Chondrocyte (in vitro differentiated cells): ENCODE results near the gene APH1A. TPM values are rescaled to one million over a fixed set of nuclear protein-coding genes. Genes with fewer than 3 reads are reported as not detected.

Experiments used
- DNase-seq: peaks from one replicate; pipeline ENCODE4 v3.0.0; 2021; ENCODE audit warnings: mixed read lengths, low spot score
- H3K27ac Mint-ChIP-seq: one replicate; pipeline ENCODE4 v1.8.0; 2021; ENCODE audit warnings: mild to moderate bottlenecking, moderate library complexity, mixed read lengths; ENCODE audit not compliant: unreplicated experiment
- H3K27me3 Mint-ChIP-seq: 2 replicates; pipeline ENCODE4 v1.8.0; 2021; ENCODE audit warnings: low read depth, mixed read lengths
- H3K36me3 Mint-ChIP-seq: 2 replicates; pipeline ENCODE4 v1.8.0; 2021; ENCODE audit warnings: low read depth, mixed read lengths
- H3K4me1 Mint-ChIP-seq: 2 replicates; pipeline ENCODE4 v1.8.0; 2021; ENCODE audit warnings: low read depth, mild to moderate bottlenecking, mixed read lengths
- H3K4me3 Mint-ChIP-seq: one replicate; pipeline ENCODE4 v1.8.0; 2021; ENCODE audit warnings: mild to moderate bottlenecking, moderate library complexity, mixed read lengths; ENCODE audit not compliant: unreplicated experiment
- H3K9me3 Mint-ChIP-seq: 2 replicates; pipeline ENCODE4 v1.8.0; 2021; ENCODE audit warnings: low read depth, mixed read lengths
- CTCF ChIP-seq: fragments of 200-600 bp; sonication (generic); IDR thresholded peaks from 2 replicates; pipeline ENCODE4 v1.5.0; 2021; ENCODE audit warnings: antibody characterized with exemption, mild to moderate bottlenecking, moderate library complexity
- total RNA-seq: library from RNA; stranded (reverse); gene quantifications from 3 replicates; pipeline ENCODE4 v1.2.1, GENCODE V29; 2021

The APH1A gene
- total RNA-seq, 1 donor from 2014 or later = 89.7 TPM

GRCh38 chr1:150280138-150280707, 11.4 kb upstream of the APH1A start:
- no peaks in the 10 kb centered on the region for H3K9me3 Mint-ChIP-seq
- TF ChIP-seq CTCF = no peak
- H3K36me3 Mint-ChIP-seq = peaks cover 16% of the 10 kb centered on the region
- peak overlapping the region; percentile 46 for H3K27ac Mint-ChIP-seq
- no peaks in the 10 kb centered on the region for H3K27me3 Mint-ChIP-seq
- no peak for DNase-seq
- H3K4me3 Mint-ChIP-seq = no peak overlapping the region
- H3K4me1 Mint-ChIP-seq = peaks cover 18% of the 10 kb centered on the region

- H3K27ac Mint-ChIP-seq = peak overlapping the region; percentile 96
- no peak for DNase-seq
Observed at GRCh38 chr1:150273311-150273710, 4.5 kb upstream of the APH1A start.

GRCh38 chr1:150271291-150271959, 2.6 kb upstream of the APH1A start:
- no peaks in the 10 kb centered on the region for H3K27me3 Mint-ChIP-seq
- H3K9me3 Mint-ChIP-seq = no peaks in the 10 kb centered on the region
- peaks cover 6% of the 10 kb centered on the region for H3K36me3 Mint-ChIP-seq
- H3K4me3 Mint-ChIP-seq = no peak overlapping the region
- DNase-seq = no peak
- no peak for TF ChIP-seq CTCF
- H3K4me1 Mint-ChIP-seq = peaks cover 50% of the 10 kb centered on the region
- H3K27ac Mint-ChIP-seq = peak overlapping the region; percentile 96

More at GRCh38 chr1:150273311-150273710, 4.5 kb upstream of the APH1A start:
- no peaks in the 10 kb centered on the region for H3K9me3 Mint-ChIP-seq
- H3K4me3 Mint-ChIP-seq = peak overlapping the region; percentile 76
- peaks cover 32% of the 10 kb centered on the region for H3K4me1 Mint-ChIP-seq
- no peaks in the 10 kb centered on the region for H3K27me3 Mint-ChIP-seq
- peaks cover 7% of the 10 kb centered on the region for H3K36me3 Mint-ChIP-seq
- TF ChIP-seq CTCF = no peak

- peak overlapping the region; percentile 97 for H3K27ac Mint-ChIP-seq
- peaks cover 16% of the 10 kb centered on the region for H3K36me3 Mint-ChIP-seq
- no peaks in the 10 kb centered on the region for H3K27me3 Mint-ChIP-seq
- no peak for DNase-seq
- peaks cover 50% of the 10 kb centered on the region for H3K4me1 Mint-ChIP-seq
- TF ChIP-seq CTCF = no peak
- peak overlapping the region; percentile 98 for H3K4me3 Mint-ChIP-seq
- no peaks in the 10 kb centered on the region for H3K9me3 Mint-ChIP-seq
Observed at GRCh38 chr1:150269451-150269850, 635 bp upstream of the APH1A start.

GRCh38 chr1:150268340-150268704, 494 bp downstream of the APH1A start:
- Mint-ChIP-seq H3K4me3 (peak overlapping the region; percentile 98), H3K9me3 (no peaks in the 10 kb centered on the region), H3K4me1 (peaks cover 44% of the 10 kb centered on the region), H3K27ac (peak overlapping the region; percentile 97), H3K36me3 (peaks cover 16% of the 10 kb centered on the region), H3K27me3 (no peaks in the 10 kb centered on the region)
- TF ChIP-seq CTCF = no peak
- DNase-seq = no peak
